GM12864 (cell line): ENCODE results near the gene C22orf42.

Experiments used
- DNase-seq: peaks from one replicate; pipeline ENCODE4 v3.0.0-alpha.2; 2011; ENCODE audit warnings: low read depth
- H3K4me3 ChIP-seq: 2 replicates; pipeline ENCODE4 v1.5.1; 2011; ENCODE audit warnings: mild to moderate bottlenecking, low read depth, low read length, control low read depth
- TF ChIP-seq, protein P1 (sequence below): IDR thresholded peaks from 2 replicates; pipeline ENCODE4 v1.5.1; 2011; ENCODE audit warnings: low read depth, mild to moderate bottlenecking, moderate library complexity, low read length, control low read depth, inconsistent platforms; ENCODE audit errors: missing control alignments

C22orf42 gene

DNA sequence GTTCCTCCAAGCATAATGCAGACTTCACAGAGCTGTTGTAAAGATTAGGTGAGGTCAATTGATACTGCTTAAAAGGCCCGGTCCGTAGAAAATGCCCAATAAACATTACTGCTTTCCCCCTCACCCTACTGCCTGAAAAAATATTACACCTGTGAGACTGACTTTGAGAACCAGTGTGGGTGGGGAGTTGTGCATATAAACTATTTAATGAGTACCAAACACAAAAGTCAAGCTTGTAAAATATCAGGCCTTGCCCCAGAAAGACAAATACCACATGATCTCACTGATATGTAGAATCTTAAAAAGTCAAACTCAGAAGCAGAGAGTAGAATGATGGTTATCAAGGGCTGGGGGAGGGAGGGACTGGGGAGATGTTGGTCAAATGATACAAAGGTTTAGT, 46.7 kb downstream of the C22orf42 start:
- H3K4me3 ChIP-seq = no peak overlapping the region
- DNase-seq = no peak
- TF ChIP-seq, protein P1, sequence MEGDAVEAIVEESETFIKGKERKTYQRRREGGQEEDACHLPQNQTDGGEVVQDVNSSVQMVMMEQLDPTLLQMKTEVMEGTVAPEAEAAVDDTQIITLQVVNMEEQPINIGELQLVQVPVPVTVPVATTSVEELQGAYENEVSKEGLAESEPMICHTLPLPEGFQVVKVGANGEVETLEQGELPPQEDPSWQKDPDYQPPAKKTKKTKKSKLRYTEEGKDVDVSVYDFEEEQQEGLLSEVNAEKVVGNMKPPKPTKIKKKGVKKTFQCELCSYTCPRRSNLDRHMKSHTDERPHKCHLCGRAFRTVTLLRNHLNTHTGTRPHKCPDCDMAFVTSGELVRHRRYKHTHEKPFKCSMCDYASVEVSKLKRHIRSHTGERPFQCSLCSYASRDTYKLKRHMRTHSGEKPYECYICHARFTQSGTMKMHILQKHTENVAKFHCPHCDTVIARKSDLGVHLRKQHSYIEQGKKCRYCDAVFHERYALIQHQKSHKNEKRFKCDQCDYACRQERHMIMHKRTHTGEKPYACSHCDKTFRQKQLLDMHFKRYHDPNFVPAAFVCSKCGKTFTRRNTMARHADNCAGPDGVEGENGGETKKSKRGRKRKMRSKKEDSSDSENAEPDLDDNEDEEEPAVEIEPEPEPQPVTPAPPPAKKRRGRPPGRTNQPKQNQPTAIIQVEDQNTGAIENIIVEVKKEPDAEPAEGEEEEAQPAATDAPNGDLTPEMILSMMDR = no peak

DNA sequence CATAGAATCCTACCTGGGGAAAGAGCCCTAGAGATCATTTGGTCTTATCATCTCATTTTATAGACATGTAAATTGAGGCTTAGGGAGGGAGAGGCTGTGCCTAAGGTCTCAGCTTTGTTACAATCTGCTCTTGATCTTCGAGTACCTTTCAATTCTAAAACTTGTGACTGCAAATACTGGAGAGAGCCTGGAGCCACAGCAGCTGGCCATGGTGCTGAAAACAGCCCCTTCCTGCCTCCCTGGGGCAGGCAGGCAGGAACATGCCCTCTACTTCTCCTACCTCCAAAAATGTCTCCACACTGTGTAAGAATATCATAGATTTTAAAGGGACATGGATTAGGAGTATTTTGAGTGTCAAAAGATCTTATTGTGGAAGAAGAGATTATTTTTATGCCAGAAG, 52.2 kb downstream of the C22orf42 start:
- TF ChIP-seq, protein P1 = no peak
- H3K4me3 ChIP-seq = no peak overlapping the region
- no peak for DNase-seq

DNA sequence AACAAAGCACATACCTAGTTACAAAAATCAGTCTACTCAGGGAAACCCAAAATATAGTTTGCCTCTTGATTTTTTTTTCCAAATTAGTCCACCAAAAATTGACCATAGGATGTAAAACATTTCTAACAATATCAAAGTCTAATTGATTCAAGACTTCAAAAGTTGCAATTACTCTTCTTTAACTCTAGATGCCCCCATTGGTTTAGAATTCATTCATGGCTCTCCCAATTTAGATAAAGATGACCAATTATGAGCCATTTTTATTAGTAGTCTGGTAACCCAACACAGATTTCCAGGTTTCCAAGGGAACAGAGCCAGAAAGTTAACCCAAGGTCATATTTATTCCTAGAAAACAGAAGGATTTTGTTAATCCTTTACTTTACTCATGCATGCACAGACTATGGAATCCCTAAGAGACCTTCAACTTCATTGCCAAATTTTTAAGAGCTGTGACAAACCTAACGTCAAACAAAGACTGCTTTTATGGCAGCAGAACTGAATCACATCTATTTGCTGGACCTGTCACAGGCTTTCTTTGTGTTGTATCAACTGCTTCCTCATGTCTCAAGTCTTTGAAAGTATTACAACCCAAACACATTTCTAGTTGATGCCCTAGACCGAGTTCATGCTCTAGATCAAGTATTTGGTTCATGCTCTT, 55.3 kb downstream of the C22orf42 start:
- DNase-seq = no peak
- no peak overlapping the region for H3K4me3 ChIP-seq
- TF ChIP-seq, protein P1 = peak; percentile 10

DNA sequence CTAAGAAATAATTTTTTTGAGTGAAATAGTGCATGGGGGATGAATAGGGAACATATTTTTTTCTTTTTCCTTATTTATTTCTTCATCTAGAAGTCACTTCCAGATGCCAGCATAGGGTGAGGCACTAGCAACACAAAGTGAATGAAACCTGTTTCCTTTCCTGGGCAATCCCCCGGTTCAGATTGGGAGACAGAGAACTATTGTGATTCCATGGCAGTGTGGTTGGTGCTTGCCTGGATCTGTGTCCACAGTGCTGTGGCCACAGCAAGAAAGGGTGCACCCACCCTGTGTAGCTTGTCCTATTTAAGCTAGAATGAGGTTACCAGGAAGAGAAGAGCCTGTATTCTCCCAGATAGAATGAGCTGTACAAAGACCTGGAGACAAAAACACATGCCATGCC, 58.4 kb downstream of the C22orf42 start:
- DNase-seq = no peak
- TF ChIP-seq, protein P1 = no peak

More for the DNA sequence above, 58.4 kb downstream of the C22orf42 start:
- H3K4me3 ChIP-seq = no peak overlapping the region
